IPS-20b (cell line): Measurements from ENCODE around the gene RIIAD1.

Experiments used
- H3K27ac ChIP-seq: one replicate; pipeline ENCODE4 v1.5.1; 2013; ENCODE audit warnings: low read length
- H3K27me3 ChIP-seq: 2 replicates; pipeline ENCODE4 v1.6.1; 2013; ENCODE audit warnings: mild to moderate bottlenecking, low read length, inconsistent platforms; ENCODE audit not compliant: insufficient read depth
- H3K36me3 ChIP-seq: 2 replicates; pipeline ENCODE4 v1.6.1; 2013; ENCODE audit warnings: low read depth, mild to moderate bottlenecking, inconsistent platforms, low read length, moderate library complexity; ENCODE audit not compliant: insufficient read depth
- H3K4me1 ChIP-seq: 2 replicates; pipeline ENCODE4 v1.6.1; 2013; ENCODE audit warnings: mild to moderate bottlenecking, control low read depth, inconsistent platforms, low read length, moderate library complexity; ENCODE audit not compliant: insufficient read depth
- H3K4me3 ChIP-seq: 2 replicates; pipeline ENCODE4 v1.5.1; 2013; ENCODE audit warnings: mild to moderate bottlenecking, low read length, inconsistent platforms
- H3K9ac ChIP-seq: 2 replicates; pipeline ENCODE4 v1.6.1; 2013; ENCODE audit warnings: low read depth, mild to moderate bottlenecking, inconsistent platforms, low read length, moderate library complexity
- H3K9me3 ChIP-seq: 2 replicates; pipeline ENCODE4 v1.6.1; 2013; ENCODE audit warnings: mild to moderate bottlenecking, low read depth, low read length, inconsistent platforms; ENCODE audit not compliant: insufficient read depth

Gene RIIAD1

DNA sequence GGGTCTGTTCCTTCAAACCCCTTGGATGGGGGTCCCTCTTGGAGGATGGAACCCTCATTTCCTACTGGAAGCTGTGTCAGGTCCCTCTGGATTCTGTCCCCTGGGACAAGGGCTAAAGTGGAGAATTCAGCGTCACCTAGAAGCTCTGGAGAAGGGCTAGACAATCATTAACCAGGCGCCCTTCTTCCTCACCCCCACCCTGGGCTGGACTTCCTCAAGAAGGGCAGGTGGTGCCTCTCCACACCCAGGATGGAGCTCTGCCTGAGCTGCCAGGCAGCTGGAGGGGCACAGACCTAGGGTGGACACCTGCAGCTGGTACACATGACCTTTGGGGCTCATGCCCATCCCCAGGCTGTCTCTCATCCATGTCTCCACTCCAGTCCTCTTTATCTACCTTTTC lies 8.3 kb upstream of the RIIAD1 start:
- H3K9me3 ChIP-seq: no peaks in the 10 kb centered on the region
- no peaks in the 10 kb centered on the region for H3K36me3 ChIP-seq
- H3K27me3 ChIP-seq: peaks cover 22% of the 10 kb centered on the region
- H3K9ac ChIP-seq: no peak overlapping the region
- H3K4me1 ChIP-seq: peaks cover 2% of the 10 kb centered on the region; the same call in 1 of the 2 replicates
- no peak overlapping the region for H3K4me3 ChIP-seq
- no peak overlapping the region for H3K27ac ChIP-seq

DNA sequence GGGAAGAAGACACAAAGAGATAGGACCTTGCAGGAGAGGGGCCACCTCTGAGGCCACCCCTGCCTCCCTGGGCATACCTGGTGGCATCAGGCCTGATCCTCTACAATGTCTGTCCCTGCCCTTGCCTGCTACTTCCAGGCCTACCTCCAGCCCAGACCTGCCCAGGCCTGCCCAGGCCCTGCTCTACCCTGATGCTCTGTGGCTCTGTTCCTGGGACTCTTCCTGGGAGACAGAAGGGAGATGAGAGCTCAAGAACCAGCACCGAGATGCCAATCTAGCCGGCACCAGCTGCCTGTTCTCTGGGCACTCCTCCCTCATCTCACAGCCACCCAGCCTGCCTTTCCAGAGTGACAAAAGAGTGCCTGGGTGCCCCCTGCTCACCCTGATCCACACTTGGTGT lies 7.4 kb upstream of the RIIAD1 start:
- H3K4me1 ChIP-seq: peaks cover 2% of the 10 kb centered on the region; the same call in 1 of the 2 replicates
- H3K27me3 ChIP-seq: peaks cover 31% of the 10 kb centered on the region
- no peaks in the 10 kb centered on the region for H3K9me3 ChIP-seq
- H3K9ac ChIP-seq: no peak overlapping the region
- no peak overlapping the region for H3K4me3 ChIP-seq
- H3K36me3 ChIP-seq: no peaks in the 10 kb centered on the region
- H3K27ac ChIP-seq: no peak overlapping the region

DNA sequence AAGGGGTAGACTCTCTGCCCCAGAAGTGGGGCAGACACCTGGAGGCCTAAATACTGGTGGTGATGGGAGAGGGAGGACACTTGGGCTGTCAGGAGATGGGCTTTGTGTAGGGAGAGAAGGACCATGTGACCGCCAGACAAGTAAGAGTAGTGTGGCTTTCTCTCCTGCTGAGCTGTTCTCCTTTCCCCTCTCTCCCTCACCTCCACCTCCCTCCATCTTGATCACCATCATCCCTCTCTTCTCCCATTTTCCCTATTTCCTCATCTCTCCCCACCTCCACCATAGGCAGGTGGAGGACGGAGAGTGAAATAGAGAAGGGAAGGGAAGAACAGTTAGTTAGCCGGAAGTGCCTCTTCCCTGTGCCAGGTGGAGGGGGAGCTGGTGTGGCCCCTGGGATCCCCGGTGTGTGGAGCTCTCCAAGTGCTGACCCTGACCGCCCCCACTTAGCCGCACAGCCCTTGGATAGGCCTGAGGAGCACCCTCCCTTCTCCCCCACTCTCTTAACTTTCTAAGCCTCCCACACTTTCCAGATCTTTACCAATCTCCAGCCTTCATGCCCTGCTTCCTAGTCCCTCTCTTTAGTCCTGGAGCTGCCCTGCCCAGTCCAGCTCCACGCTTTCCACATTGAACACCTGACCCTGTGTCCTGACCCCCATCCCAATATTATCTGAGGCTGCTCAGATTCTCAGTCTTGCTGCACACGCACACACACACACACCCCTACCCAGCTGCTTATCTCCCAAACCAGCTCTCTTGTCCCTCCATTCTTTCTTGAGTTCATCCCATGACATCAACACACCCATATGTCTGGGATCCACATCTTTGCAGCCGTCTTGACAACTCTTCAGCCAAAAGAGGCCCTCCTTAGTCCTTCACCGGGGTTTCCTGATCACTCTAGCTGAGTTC lies 6.2 kb upstream of the RIIAD1 start:
- H3K27me3 ChIP-seq: peaks cover 43% of the 10 kb centered on the region
- H3K27ac ChIP-seq: no peak overlapping the region
- no peaks in the 10 kb centered on the region for H3K9me3 ChIP-seq
- no peak overlapping the region for H3K9ac ChIP-seq
- no peak overlapping the region for H3K4me3 ChIP-seq
- peaks cover 2% of the 10 kb centered on the region; the same call in 1 of the 2 replicates for H3K4me1 ChIP-seq
- no peaks in the 10 kb centered on the region for H3K36me3 ChIP-seq

DNA sequence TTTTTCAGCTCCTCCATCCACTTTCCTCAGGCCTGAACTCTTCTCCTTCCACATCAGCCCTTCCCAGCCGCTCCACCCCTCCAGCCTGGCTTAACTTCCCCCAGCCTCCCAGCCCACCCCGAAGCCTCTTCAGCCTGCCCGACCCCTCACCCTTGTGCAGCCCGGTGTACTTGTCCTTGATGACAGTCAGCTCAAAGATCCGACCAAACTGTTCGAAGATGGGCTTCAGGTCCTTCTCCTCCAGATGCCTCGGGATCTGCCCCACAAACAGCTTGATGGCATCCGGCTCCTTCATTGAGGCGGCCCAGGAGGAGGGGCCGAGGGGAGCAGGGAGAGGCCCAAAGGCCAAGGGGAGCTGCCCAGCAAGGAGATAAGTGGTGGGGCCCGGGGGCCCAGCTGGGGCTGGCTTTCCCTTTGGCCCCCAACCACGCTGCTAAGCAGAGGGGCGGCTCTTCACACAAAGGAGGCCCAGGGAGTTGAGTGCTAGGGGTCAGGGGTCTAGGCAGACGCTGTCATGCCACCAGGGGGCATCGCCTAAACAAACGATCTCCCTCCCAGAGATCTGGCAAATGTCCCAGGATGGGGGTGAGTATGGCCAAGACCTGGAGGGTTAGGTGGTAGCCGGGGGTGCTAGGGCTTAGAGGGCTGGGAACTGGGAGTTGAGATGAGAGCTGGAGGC lies 5.5 kb upstream of the RIIAD1 start:
- no peak overlapping the region for H3K27ac ChIP-seq
- H3K36me3 ChIP-seq: no peaks in the 10 kb centered on the region
- H3K9ac ChIP-seq: no peak overlapping the region
- H3K4me3 ChIP-seq: peak overlapping the region; percentile 63
- H3K4me1 ChIP-seq: no peaks in the 10 kb centered on the region; the same call in 1 of the 2 replicates
- H3K27me3 ChIP-seq: peaks cover 51% of the 10 kb centered on the region
- no peaks in the 10 kb centered on the region for H3K9me3 ChIP-seq

DNA sequence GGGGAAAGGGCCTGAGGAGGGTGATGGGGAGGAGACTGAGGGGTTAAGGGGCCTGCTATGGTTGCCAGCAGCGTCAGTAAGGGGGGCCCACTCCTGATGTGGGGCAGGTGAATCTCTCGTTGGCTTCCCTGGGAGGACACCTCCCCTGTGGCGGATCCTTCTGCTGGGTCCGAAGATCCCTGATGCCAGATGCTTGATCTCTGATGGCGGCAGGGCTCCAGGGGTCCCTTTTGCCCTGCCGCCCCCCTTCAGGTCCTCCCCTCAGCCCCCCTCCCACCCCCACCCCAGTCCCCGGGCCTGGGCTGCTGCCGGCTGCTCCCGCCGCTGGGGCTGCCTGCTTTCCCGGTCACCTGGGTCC lies 4.9 kb upstream of the RIIAD1 start:
- Histone ChIP-seq H3K4me3 (peak overlapping the region; percentile 63), H3K27ac (no peak overlapping the region), H3K36me3 (no peaks in the 10 kb centered on the region), H3K9me3 (no peaks in the 10 kb centered on the region), H3K9ac (no peak overlapping the region), H3K4me1 (no peaks in the 10 kb centered on the region; the same call in 1 of the 2 replicates), H3K27me3 (peaks cover 54% of the 10 kb centered on the region)

DNA sequence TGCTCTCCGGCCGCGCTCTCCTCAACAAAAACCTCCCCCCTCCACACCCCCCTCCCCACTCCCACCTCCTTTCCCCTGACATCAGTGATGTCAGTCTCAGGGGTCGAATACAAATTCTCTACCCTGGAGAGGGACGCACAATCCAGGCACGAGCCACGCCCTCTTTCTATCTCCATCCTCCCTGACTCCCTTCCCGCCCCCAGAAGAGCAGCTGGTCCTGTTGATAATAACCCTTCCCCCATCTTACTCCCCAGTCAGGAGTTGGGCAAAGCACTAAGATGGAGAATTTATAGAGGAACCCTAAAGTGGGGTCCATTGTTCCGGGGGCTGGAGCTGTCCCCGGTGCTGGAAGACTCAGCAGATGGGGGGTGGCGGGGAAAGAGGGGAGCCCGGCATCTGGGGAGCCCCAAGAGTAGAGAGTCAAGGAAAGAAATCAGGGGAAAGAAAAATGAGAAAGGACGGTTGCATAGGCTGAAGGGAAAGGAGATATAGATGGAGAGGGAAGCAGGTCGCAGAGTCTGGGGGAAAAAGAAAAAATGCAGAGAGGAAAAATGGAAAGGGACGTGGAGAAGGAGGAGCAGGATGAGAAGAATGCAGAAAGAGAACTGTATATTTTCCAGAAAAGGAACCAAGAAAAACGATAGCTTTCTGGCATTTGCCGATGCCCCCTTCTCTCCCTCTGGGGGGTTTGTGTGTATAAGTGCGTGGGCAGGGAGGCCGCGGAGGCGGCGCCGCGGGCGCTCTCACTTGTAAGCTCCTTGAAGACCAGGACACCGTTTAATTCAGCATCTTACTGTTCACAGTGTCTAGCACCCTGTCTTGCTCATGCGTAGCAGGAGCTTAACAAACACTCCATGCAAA lies 4.3 kb upstream of the RIIAD1 start, which contains the start of gene CELF3:
Gene CELF3, minus strand, starts transcription at position 33 of the 861 bp plus-strand sequence. CDS start 783 bp downstream, outside the sequence.
- peaks cover 60% of the 10 kb centered on the region for H3K27me3 ChIP-seq
- H3K9ac ChIP-seq: no peak within 1 kb of the TSS
- peak within 1 kb of the TSS; percentile 63 for H3K4me3 ChIP-seq

DNA sequence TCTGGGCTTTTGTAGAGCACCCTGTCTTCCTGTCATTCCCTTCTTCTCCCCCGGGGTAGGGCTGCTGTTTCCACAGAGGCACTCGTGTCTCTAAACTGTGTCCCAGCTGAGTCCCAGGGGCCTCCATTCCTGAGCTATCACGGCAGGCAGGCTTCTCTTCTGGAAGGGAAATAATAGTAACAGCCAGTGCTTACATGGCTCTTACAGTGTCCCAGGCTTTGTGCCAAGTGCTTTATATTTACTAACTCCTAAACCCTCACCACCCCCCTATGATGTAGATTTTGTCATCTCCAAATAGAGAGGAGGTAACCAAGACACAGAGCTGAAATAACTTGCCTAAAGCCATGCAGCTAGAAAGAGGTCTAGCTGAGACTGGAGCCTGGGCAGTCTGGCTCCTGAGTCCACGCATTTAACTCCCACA lies 3.3 kb upstream of the RIIAD1 start:
- Histone ChIP-seq H3K9ac (no peak overlapping the region), H3K36me3 (no peaks in the 10 kb centered on the region), H3K9me3 (no peaks in the 10 kb centered on the region), H3K27me3 (peaks cover 70% of the 10 kb centered on the region), H3K27ac (no peak overlapping the region), H3K4me1 (peaks cover 4% of the 10 kb centered on the region; the same call in 1 of the 2 replicates), H3K4me3 (no peak overlapping the region)

More for the DNA sequence above, 4.3 kb upstream of the RIIAD1 start, which contains the start of gene CELF3:
- Histone ChIP-seq H3K27ac (peak within 1 kb of the TSS; percentile 90), H3K4me1 (peaks cover 3% of the 10 kb centered on the region; the same call in 1 of the 2 replicates), H3K36me3 (no peaks in the 10 kb centered on the region), H3K9me3 (no peaks in the 10 kb centered on the region)

DNA sequence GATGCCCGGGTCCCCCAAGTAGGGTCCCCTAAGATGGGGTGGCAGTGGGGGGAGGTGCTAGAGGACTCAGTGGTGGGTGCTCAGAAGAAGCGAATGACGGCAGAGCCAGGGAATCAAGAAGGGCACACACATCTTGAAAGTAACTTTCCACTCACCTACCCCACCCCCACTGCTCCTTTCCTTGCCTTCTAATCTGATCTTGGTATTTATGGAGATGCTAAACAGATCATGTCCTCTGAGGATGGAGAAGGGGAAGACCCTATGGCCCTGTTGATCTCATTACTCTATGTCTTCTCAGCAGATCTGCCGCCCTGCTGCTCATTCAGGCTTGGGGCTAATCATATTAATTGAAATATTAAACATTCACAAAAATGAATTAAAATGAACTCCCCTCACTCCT lies 2.7 kb upstream of the RIIAD1 start:
- H3K9ac ChIP-seq: no peak overlapping the region
- peaks cover 5% of the 10 kb centered on the region; the same call in 1 of the 2 replicates for H3K4me1 ChIP-seq
- no peak overlapping the region for H3K4me3 ChIP-seq
- H3K27me3 ChIP-seq: peaks cover 77% of the 10 kb centered on the region
- H3K27ac ChIP-seq: no peak overlapping the region
- no peaks in the 10 kb centered on the region for H3K36me3 ChIP-seq
- H3K9me3 ChIP-seq: no peaks in the 10 kb centered on the region

DNA sequence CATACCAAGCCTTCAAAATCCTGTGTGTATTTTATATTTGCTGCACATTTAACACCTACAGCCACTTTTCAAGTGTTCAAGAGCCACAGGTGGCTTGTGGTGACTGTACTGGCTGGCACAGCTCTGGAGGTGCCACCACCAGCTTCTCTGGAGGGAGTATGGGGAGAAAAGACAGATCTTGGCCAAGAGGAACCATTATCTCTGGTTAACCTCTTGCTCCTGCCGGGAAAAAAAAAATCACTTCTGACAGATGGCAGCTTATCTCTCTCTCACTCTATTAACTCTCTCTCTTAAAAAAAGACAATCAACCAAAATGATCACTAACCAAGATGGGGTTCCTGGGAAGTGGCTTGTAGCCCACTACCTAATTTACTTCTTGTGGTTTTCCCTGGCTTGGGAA lies 1.2 kb upstream of the RIIAD1 start:
- H3K27ac ChIP-seq: no peak overlapping the region
- H3K9me3 ChIP-seq: no peaks in the 10 kb centered on the region
- H3K4me3 ChIP-seq: no peak overlapping the region
- no peaks in the 10 kb centered on the region for H3K36me3 ChIP-seq
- H3K9ac ChIP-seq: no peak overlapping the region
- peaks cover 80% of the 10 kb centered on the region for H3K27me3 ChIP-seq
- peaks cover 11% of the 10 kb centered on the region; the same call in 1 of the 2 replicates for H3K4me1 ChIP-seq

DNA sequence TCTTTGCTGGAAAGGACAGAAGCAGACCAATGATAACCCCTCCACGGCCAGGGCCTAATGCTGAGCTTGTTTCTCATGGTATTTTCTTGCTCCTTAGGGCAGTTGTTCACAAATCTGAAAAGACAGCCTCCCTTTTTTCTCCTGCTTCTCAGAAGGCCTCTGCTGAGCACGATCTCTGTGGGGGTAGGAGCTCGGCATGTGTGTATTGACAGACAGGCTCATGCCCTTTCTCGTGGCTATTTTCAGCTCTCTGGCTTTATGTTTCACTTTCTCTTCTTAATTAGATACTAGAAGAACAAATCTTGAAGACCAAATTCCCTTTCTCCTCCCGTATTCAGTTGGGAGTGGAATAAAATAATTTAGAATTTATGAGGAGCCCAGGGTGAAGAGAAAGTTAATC lies 768 bp upstream of the RIIAD1 start:
- Histone ChIP-seq H3K9me3 (no peaks in the 10 kb centered on the region), H3K27me3 (peaks cover 76% of the 10 kb centered on the region), H3K9ac (no peak overlapping the region), H3K4me3 (no peak overlapping the region; the same call in 1 of the 2 replicates), H3K4me1 (peaks cover 11% of the 10 kb centered on the region; the same call in 1 of the 2 replicates), H3K27ac (no peak overlapping the region), H3K36me3 (no peaks in the 10 kb centered on the region)
